SU-DHL-6 (cell line): ENCODE results near the gene SEMG2.

Experiments
- CTCF ChIP-seq: fragments of 200-600 bp; sonication (generic); IDR thresholded peaks from one replicate; pipeline ENCODE4 v1.5.1; 2017; ENCODE audit warnings: antibody characterized with exemption, mild to moderate bottlenecking, low read length, moderate library complexity; ENCODE audit not compliant: insufficient read depth, poor library complexity, severe bottlenecking
- EZH2phosphoT487 ChIP-seq: fragments of 200-600 bp; sonication (generic), shearing (Covaris generic); conservative IDR thresholded peaks from 2 replicates; pipeline ENCODE4 v1.6.1; 2018; ENCODE audit warnings: mild to moderate bottlenecking, antibody characterized with exemption, low read length, moderate library complexity, mixed read lengths

- no peak for TF ChIP-seq CTCF
- no peak for TF ChIP-seq EZH2phosphoT487
Measured at GRCh38 chr20:45246109-45246508, 24.9 kb downstream of the SEMG2 start.
